ENCODE data around the gene DNAJB12.

GRCh38 chr10:72344932-72345331, 9.8 kb downstream of the DNAJB12 start:
- no peak for TF ChIP-seq CTCF (IDR thresholded peaks at IDR 0.05; ENCODE audit: borderline replicate concordance, extremely low read depth, low read length, poor library complexity, severe bottlenecking)
- TF ChIP-seq EZH2 (IDR thresholded peaks at IDR 0.05; ENCODE audit: borderline replicate concordance, low read depth, low read length, severe bottlenecking) = no peak
